Endothelial cell of umbilical vein (primary cell): ENCODE measurements around the gene LRRC8B. TPM values are rescaled to one million over a fixed set of nuclear protein-coding genes. Genes with fewer than 3 reads are reported as not detected.

Experiments
- BruUV-seq: library from RNA; stranded (reverse); fragments of 400-500 nt; replicated peaks from 2 replicates; lab custom pipeline; 2021; lab: Mats Ljungman, UMichigan
- CTCF ChIA-PET: fragments of 300-600, 350-600 bp; sonication (Branson Sonifier 250); formaldehyde crosslinking; loops from one replicate; lab custom pipeline; 2021; ENCODE audit warnings: antibody characterized with exemption, inconsistent platforms; lab: Charles Lee
- POLR2A ChIA-PET: fragments of 300-600, 350-600 bp; sonication (Branson Sonifier 250); formaldehyde crosslinking; loops from one replicate; lab custom pipeline; 2021; ENCODE audit warnings: antibody characterized with exemption, inconsistent platforms; lab: Charles Lee
- DNase-seq: peaks from one replicate; pipeline ENCODE4 v3.0.0-alpha.2; 2011; ENCODE audit warnings: low read depth, low spot score
- FAIRE-seq: peaks from 2 replicates; lab custom pipeline; 2011; peaks lifted over from hg19 to GRCh38; lab: Jason Lieb, UNC
- H2AFZ ChIP-seq: 2 replicates; pipeline ENCODE4 v1.6.0; 2012; ENCODE audit warnings: low read depth, low read length, control low read depth, inconsistent platforms
- H3K27ac ChIP-seq: 2 replicates; pipeline ENCODE4 v1.5.1; 2011; ENCODE audit warnings: low read depth, mild to moderate bottlenecking, control low read depth, low read length, moderate library complexity; ENCODE audit not compliant: insufficient read depth
- H3K27me3 ChIP-seq, 2 experiments: 2 replicates each; pipeline versions ENCODE4 v1.6.0 to v1.6.1; 2011; ENCODE audit warnings: low read length in 2 of 2, mixed read lengths in 1 of 2; ENCODE audit not compliant: control insufficient read depth in 2 of 2, insufficient read depth in 2 of 2
- H3K36me3 ChIP-seq, 2 experiments: 2 replicates in 1 of 2; 3 replicates in 1 of 2; pipeline ENCODE4 v1.5.1; 2011; ENCODE audit warnings: low read length in 2 of 2, mild to moderate bottlenecking in 1 of 2, moderate library complexity in 1 of 2; ENCODE audit not compliant: control insufficient read depth in 2 of 2, insufficient read depth in 2 of 2; ENCODE audit errors: extremely low read depth in 1 of 2
- H3K4me1 ChIP-seq: 3 replicates; pipeline ENCODE4 v1.5.1; 2011; ENCODE audit warnings: mild to moderate bottlenecking, low read length; ENCODE audit not compliant: control insufficient read depth, insufficient read depth; ENCODE audit errors: extremely low read depth
- H3K4me2 ChIP-seq: 2 replicates; pipeline ENCODE4 v1.6.1; 2011; ENCODE audit warnings: low read length, control low read depth, mixed read lengths; ENCODE audit not compliant: insufficient read depth
- H3K4me3 ChIP-seq, 3 experiments: fragments of 200-600 bp in 1 of 3; sonication (generic), shearing (Covaris generic) in 1 of 3; replicated peaks in 1 of 3; 2 replicates each; pipeline ENCODE4 v1.5.1; 2011 to 2016; ENCODE audit warnings: control low read depth in 3 of 3, low read length in 3 of 3, mild to moderate bottlenecking in 2 of 3, inconsistent platforms in 1 of 3, low read depth in 1 of 3, moderate library complexity in 1 of 3; ENCODE audit not compliant: insufficient read depth in 1 of 3
- H3K79me2 ChIP-seq: 2 replicates; pipeline ENCODE4 v1.6.0; 2012; ENCODE audit warnings: low read length, inconsistent platforms; ENCODE audit not compliant: control insufficient read depth, insufficient read depth
- H3K9ac ChIP-seq: replicated peaks from 2 replicates; pipeline ENCODE3; 2011; ENCODE audit warnings: low read length, control low read depth; ENCODE audit not compliant: insufficient read depth; ENCODE audit errors: extremely low read depth
- H3K9me1 ChIP-seq: replicated peaks from 3 replicates; pipeline ENCODE4 v1.6.0; 2011; ENCODE audit warnings: mild to moderate bottlenecking, low read length; ENCODE audit not compliant: control insufficient read depth, insufficient read depth; ENCODE audit errors: extremely low read depth
- H3K9me3 ChIP-seq: replicated peaks from 2 replicates; pipeline ENCODE4 v1.5.1; 2012; ENCODE audit warnings: low read length, inconsistent platforms; ENCODE audit not compliant: control insufficient read depth, insufficient read depth
- H4K20me1 ChIP-seq: replicated peaks from 2 replicates; pipeline ENCODE3; 2011; ENCODE audit warnings: mild to moderate bottlenecking, low read length; ENCODE audit not compliant: control insufficient read depth, insufficient read depth; ENCODE audit errors: extremely low read depth
- EZH2 ChIP-seq: IDR thresholded peaks from 2 replicates; pipeline ENCODE4 v1.6.1; 2012; ENCODE audit warnings: borderline replicate concordance, low read depth, mild to moderate bottlenecking, moderate library complexity, low read length, inconsistent platforms; ENCODE audit not compliant: severe bottlenecking
- FOS ChIP-seq: IDR thresholded peaks from 2 replicates; pipeline ENCODE4 v1.6.1; 2011; ENCODE audit warnings: mild to moderate bottlenecking, low read length, moderate library complexity, borderline replicate concordance; ENCODE audit not compliant: insufficient read depth
- GATA2 ChIP-seq: IDR thresholded peaks from 2 replicates; pipeline ENCODE4 v1.7.0; 2011; ENCODE audit warnings: low read depth, mild to moderate bottlenecking, moderate library complexity, mixed read lengths, low read length; ENCODE audit not compliant: insufficient read length, insufficient read depth
- JUN ChIP-seq: IDR thresholded peaks from 2 replicates; pipeline ENCODE4 v1.6.1; 2011; ENCODE audit warnings: borderline replicate concordance, low read depth; ENCODE audit not compliant: insufficient read length, insufficient read depth
- MYC ChIP-seq: IDR thresholded peaks from one replicate; pipeline ENCODE4 v1.6.1; 2011; ENCODE audit warnings: mild to moderate bottlenecking, low read depth, low read length
- POLR2A ChIP-seq: IDR thresholded peaks from 2 replicates; pipeline ENCODE4 v1.6.1; 2012; ENCODE audit warnings: low read depth, mild to moderate bottlenecking, control low read depth, low read length
- POLR2AphosphoS5 ChIP-seq: IDR thresholded peaks from 2 replicates; pipeline ENCODE4 v1.6.1; 2012; ENCODE audit warnings: low read depth, mild to moderate bottlenecking, control low read depth, low read length, moderate library complexity; ENCODE audit not compliant: insufficient read depth
- dilution Hi-C: fragments of 300-500 bp; cut with MboI; formaldehyde crosslinking; loops from one replicate; pipeline ENCODE4 v1.15.0; 2019; ENCODE audit warnings: low sequenced_read_pairs; ENCODE audit not compliant: extremely low pct_ligation_motif_present
- intact Hi-C: fragments of 100-400 bp; cut with micrococcal nuclease; formaldehyde crosslinking; loops from one replicate; pipeline ENCODE4 v1.10.0; 2022
- polyA plus RNA-seq, 4 experiments: library from polyadenylated mRNA; depleted of rRNA in 3 of 4; stranded (reverse) in 3 of 4; unstranded in 1 of 4; fragments of >200 nt; gene quantifications; 2 replicates each; pipeline versions ENCODE4 v1.2.1 to v1.2.3, GENCODE V29; 2011 to 2012; ENCODE audit warnings: missing spikeins in 1 of 4
- total RNA-seq: library from RNA; stranded (reverse); gene quantifications from 2 replicates; pipeline ENCODE4 v1.2.3, GENCODE V29; 2021
- TF ChIP-seq, protein P1 (sequence below): IDR thresholded peaks from 2 replicates; pipeline ENCODE4 v1.6.1; 2011; ENCODE audit not compliant: insufficient read depth, insufficient read length
- TF ChIP-seq, protein P2 (sequence below), 2 donors: IDR thresholded peaks; 1 replicate in 1 of 2; 2 replicates in 1 of 2; pipeline ENCODE4 v1.5.1; 2011; ENCODE audit warnings: low read length in 2 of 2, mild to moderate bottlenecking in 2 of 2, moderate library complexity in 2 of 2, control low read depth in 1 of 2, inconsistent platforms in 1 of 2, low read depth in 1 of 2; ENCODE audit not compliant: insufficient read depth in 1 of 2; ENCODE audit errors: extremely low read depth in 1 of 2

LRRC8B gene
- total and polyA plus RNA-seq, 2 donors (not counting 3 experiments of a cell fraction or from before 2014, with no cell fraction given), result 15.2 to 15.8 TPM

DNA sequence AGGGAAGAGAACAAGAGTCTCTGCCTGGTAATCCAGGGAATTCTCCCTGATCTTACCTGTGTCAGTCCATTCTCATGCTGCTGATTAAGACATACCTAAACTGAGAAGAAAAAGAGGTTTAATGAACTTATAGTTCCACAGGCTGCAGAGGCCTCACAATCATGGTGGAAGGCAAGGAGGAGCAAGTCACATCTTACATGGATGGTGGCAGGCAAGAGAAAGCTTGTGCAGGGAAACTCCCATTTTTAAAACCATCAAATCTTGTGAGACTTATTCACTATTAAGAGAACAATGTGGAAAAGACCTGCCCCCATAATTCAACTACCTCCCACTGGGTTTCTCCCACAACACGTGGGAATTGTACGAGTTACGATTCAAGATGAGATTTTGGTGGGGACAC is 34.2 kb upstream of the LRRC8B start:
- no TSS peak for BruUV-seq
- Histone ChIP-seq H3K79me2 (no peaks in the 10 kb centered on the region), H3K9me1 (no peaks in the 10 kb centered on the region), H3K4me2 (no peak overlapping the region), H3K9me3 (no peaks in the 10 kb centered on the region), H3K4me3 (no peak overlapping the region), H3K27ac (no peak overlapping the region), H2AFZ (no peak overlapping the region), H3K9ac (no peak overlapping the region), H4K20me1 (no peaks in the 10 kb centered on the region), H3K4me1 (no peaks in the 10 kb centered on the region), H3K27me3 (peaks cover 0 to 14% of the 10 kb centered on the region in 2 experiments), H3K36me3 (no peaks in the 10 kb centered on the region)
- POLR2A ChIA-PET, result no interaction called here
- FAIRE-seq, result no peak
- DNase-seq, result no peak
- CTCF ChIA-PET, result no interaction called here
- TF ChIP-seq JUN, result no peak
- TF ChIP-seq MYC, result no peak
- TF ChIP-seq FOS, result no peak
- TF ChIP-seq POLR2A, result no peak
- TF ChIP-seq, protein P1, sequence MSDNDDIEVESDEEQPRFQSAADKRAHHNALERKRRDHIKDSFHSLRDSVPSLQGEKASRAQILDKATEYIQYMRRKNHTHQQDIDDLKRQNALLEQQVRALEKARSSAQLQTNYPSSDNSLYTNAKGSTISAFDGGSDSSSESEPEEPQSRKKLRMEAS, result no peak
- no peak for TF ChIP-seq EZH2
- TF ChIP-seq, protein P2, sequence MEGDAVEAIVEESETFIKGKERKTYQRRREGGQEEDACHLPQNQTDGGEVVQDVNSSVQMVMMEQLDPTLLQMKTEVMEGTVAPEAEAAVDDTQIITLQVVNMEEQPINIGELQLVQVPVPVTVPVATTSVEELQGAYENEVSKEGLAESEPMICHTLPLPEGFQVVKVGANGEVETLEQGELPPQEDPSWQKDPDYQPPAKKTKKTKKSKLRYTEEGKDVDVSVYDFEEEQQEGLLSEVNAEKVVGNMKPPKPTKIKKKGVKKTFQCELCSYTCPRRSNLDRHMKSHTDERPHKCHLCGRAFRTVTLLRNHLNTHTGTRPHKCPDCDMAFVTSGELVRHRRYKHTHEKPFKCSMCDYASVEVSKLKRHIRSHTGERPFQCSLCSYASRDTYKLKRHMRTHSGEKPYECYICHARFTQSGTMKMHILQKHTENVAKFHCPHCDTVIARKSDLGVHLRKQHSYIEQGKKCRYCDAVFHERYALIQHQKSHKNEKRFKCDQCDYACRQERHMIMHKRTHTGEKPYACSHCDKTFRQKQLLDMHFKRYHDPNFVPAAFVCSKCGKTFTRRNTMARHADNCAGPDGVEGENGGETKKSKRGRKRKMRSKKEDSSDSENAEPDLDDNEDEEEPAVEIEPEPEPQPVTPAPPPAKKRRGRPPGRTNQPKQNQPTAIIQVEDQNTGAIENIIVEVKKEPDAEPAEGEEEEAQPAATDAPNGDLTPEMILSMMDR (IDR thresholded peaks at IDR 0.05; ENCODE audit: extremely low read depth in 1 of 2, insufficient read depth in 1 of 2, low read depth in 1 of 2, low read length in 2 of 2), result no peak
- no peak for TF ChIP-seq GATA2
- TF ChIP-seq POLR2AphosphoS5, result no peak
- intact Hi-C loops, result no loop called here
- dilution Hi-C loops, result no loop called here
